Body of pancreas (tissue), 4 donors: Measurements from ENCODE around the gene TRERF1.

Experiments
- POLR2A ChIP-seq, 3 donors: fragments of 450-650 bp; IDR thresholded peaks; one replicate each; pipeline ENCODE4 v1.6.1; 2016; ENCODE audit warnings: antibody characterized with exemption in 3 of 3, mild to moderate bottlenecking in 2 of 3
- TF ChIP-seq, protein P1 (sequence below), 7 experiments: fragments of 450-650 bp in 4 of 7; fragments of 200-600 bp in 3 of 7; sonication (generic) in 3 of 7; IDR thresholded peaks; one replicate each; pipeline ENCODE4 v1.5.1; 2016 to 2019; ENCODE audit warnings: antibody characterized with exemption in 7 of 7

- TF ChIP-seq, protein P1, sequence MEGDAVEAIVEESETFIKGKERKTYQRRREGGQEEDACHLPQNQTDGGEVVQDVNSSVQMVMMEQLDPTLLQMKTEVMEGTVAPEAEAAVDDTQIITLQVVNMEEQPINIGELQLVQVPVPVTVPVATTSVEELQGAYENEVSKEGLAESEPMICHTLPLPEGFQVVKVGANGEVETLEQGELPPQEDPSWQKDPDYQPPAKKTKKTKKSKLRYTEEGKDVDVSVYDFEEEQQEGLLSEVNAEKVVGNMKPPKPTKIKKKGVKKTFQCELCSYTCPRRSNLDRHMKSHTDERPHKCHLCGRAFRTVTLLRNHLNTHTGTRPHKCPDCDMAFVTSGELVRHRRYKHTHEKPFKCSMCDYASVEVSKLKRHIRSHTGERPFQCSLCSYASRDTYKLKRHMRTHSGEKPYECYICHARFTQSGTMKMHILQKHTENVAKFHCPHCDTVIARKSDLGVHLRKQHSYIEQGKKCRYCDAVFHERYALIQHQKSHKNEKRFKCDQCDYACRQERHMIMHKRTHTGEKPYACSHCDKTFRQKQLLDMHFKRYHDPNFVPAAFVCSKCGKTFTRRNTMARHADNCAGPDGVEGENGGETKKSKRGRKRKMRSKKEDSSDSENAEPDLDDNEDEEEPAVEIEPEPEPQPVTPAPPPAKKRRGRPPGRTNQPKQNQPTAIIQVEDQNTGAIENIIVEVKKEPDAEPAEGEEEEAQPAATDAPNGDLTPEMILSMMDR (IDR thresholded peaks at IDR 0.05): no peak
- no peak for TF ChIP-seq POLR2A (IDR thresholded peaks at IDR 0.05)
Observed at GRCh38 chr6:42345696-42346416, 105.9 kb downstream of the TRERF1 start.
